HUES48 (cell line): ENCODE results near the gene LINC00237.

Experiments
- H3K27ac ChIP-seq: one replicate; pipeline ENCODE4 v1.7.0; 2013; ENCODE audit warnings: low read depth, low read length, inconsistent platforms
- H3K27me3 ChIP-seq: 2 replicates; pipeline ENCODE4 v1.6.1; 2013; ENCODE audit warnings: mild to moderate bottlenecking, low read length; ENCODE audit not compliant: control insufficient read depth, insufficient read depth
- H3K36me3 ChIP-seq: 2 replicates; pipeline ENCODE4 v1.6.1; 2013; ENCODE audit warnings: low read length; ENCODE audit not compliant: control insufficient read depth, insufficient read depth
- H3K4me1 ChIP-seq: 2 replicates; pipeline ENCODE4 v1.6.1; 2013; ENCODE audit warnings: mild to moderate bottlenecking, low read length; ENCODE audit not compliant: control insufficient read depth, insufficient read depth
- H3K4me3 ChIP-seq: 2 replicates; pipeline ENCODE4 v1.5.1; 2013; ENCODE audit warnings: mild to moderate bottlenecking, low read depth, low read length
- H3K9ac ChIP-seq: 2 replicates; pipeline ENCODE4 v1.6.1; 2013; ENCODE audit warnings: mild to moderate bottlenecking, low read depth, low read length, moderate library complexity
- H3K9me3 ChIP-seq: 2 replicates; pipeline ENCODE4 v1.6.1; 2013; ENCODE audit warnings: low read length; ENCODE audit not compliant: control insufficient read depth, insufficient read depth

LINC00237 gene

DNA sequence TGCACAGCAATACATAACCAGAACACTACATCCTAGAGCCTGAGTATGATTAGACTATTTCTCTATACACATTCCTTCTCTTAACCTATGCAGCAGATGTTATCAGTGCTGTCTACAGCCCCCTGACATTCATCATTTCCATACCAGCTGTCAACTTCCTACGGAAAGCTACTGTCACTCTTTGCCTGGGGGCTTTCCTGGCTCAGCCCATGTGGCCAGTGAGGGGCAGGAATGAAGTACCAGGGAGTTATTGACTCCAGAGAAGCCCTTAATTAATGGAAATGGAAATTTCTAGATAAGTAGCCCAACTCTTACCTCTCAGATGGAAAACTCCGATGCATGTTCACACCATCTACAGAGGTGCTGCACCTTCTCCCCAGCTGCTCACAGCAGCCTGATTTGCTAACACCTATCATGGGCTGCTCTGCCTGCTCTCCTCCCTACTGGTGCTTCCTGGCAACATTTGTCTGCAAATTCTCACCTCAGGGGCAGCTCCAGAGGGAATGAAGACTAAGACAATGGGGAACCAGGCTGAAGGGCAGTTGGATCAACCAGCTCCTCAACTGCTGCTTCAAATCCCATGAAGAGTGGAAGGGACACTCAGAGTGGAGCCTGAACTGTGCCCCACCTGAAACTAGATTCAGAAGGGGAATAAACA lies 59.6 kb downstream of the LINC00237 start:
- Histone ChIP-seq H3K36me3 (no peaks in the 10 kb centered on the region), H3K9ac (no peak overlapping the region), H3K4me1 (no peaks in the 10 kb centered on the region), H3K27ac (no peak overlapping the region), H3K4me3 (no peak overlapping the region), H3K9me3 (no peaks in the 10 kb centered on the region), H3K27me3 (no peaks in the 10 kb centered on the region)
